Natural killer cell (primary cell): ENCODE data around the gene SORCS2. TPM values are rescaled to one million over a fixed set of nuclear protein-coding genes. Genes with fewer than 3 reads are reported as not detected.

Experiments
- ATAC-seq, 3 donors: fragments of 150-1000 bp in 2 of 3; fragments of 200-7000 bp in 1 of 3; cut with Tn5 transposase; 1 replicate in 1 of 3; 2 replicates in 2 of 3; pipeline ENCODE4 v1.10.0; 2021; ENCODE audit warnings: mild to moderate bottlenecking in 2 of 3, moderate library complexity in 2 of 3
- DNase-seq, 2 donors: peaks; one replicate each; pipeline versions ENCODE4 v3.0.0 to v3.0.0-alpha.2; 2013 to 2021; ENCODE audit warnings: mixed read lengths in 1 of 2
- H3K27ac ChIP-seq: one replicate; pipeline ENCODE4 v1.5.1; 2013; ENCODE audit warnings: mild to moderate bottlenecking, low read length
- H3K27me3 ChIP-seq: one replicate; pipeline ENCODE4 v1.6.1; 2013; ENCODE audit warnings: low read length; ENCODE audit not compliant: control insufficient read depth, insufficient read depth
- H3K36me3 ChIP-seq: one replicate; pipeline ENCODE4 v1.6.1; 2013; ENCODE audit warnings: low read length; ENCODE audit not compliant: control insufficient read depth, insufficient read depth
- H3K4me1 ChIP-seq: one replicate; pipeline ENCODE4 v1.6.1; 2013; ENCODE audit warnings: low read length; ENCODE audit not compliant: control insufficient read depth, insufficient read depth
- H3K4me3 ChIP-seq: one replicate; pipeline ENCODE4 v1.5.1; 2013; ENCODE audit warnings: low read length
- H3K9me3 ChIP-seq: one replicate; pipeline ENCODE4 v1.6.1; 2013; ENCODE audit warnings: low read length; ENCODE audit not compliant: control insufficient read depth, insufficient read depth
- H3K27ac Mint-ChIP-seq, 2 donors: one replicate each; pipeline ENCODE4 v1.8.0; 2022; ENCODE audit warnings: mild to moderate bottlenecking in 2 of 2, mixed read lengths in 2 of 2, moderate library complexity in 1 of 2
- H3K27me3 Mint-ChIP-seq, 2 donors: one replicate each; pipeline ENCODE4 v1.8.0; 2022; ENCODE audit warnings: low read depth in 2 of 2, mixed read lengths in 2 of 2
- H3K36me3 Mint-ChIP-seq: one replicate; pipeline ENCODE4 v1.8.0; 2022; ENCODE audit warnings: mixed read lengths
- H3K4me1 Mint-ChIP-seq, 2 donors: one replicate each; pipeline ENCODE4 v1.8.0; 2022; ENCODE audit warnings: mixed read lengths in 2 of 2
- H3K4me3 Mint-ChIP-seq: one replicate; pipeline ENCODE4 v1.8.0; 2022; ENCODE audit warnings: mild to moderate bottlenecking, moderate library complexity, mixed read lengths
- H3K9me3 Mint-ChIP-seq, 2 donors: one replicate each; pipeline ENCODE4 v1.8.0; 2022; ENCODE audit warnings: mixed read lengths in 2 of 2
- WGBS: methylation state at CpG from one replicate; pipeline ENCODE4 v1.1.7; 2013; ENCODE audit warnings: missing lambda C conversion rate; ENCODE audit not compliant: insufficient coverage; 5-methylcytosine and 5-hydroxymethylcytosine counted together
- intact Hi-C: fragments of 100-400 bp; cut with micrococcal nuclease; formaldehyde crosslinking; loops from one replicate; pipeline ENCODE4 v1.14.2; 2022
- total RNA-seq, 4 donors: library from RNA; stranded (reverse); fragments of 120-200 nt in 1 of 4; gene quantifications; one replicate each; pipeline versions ENCODE4 v1.2.3 to v1.2.4, GENCODE V29; 2013 to 2022
- TF ChIP-seq, protein P1 (sequence below): fragments of 200-600 bp; IDR thresholded peaks from one replicate; pipeline ENCODE4 v1.8.0; 2022; ENCODE audit warnings: antibody characterized with exemption

Gene SORCS2
- total RNA-seq, 3 donors from 2014 or later (not counting 1 experiment from before 2014, with no cell fraction given): 1.2 to 2.5 (median 1.4) TPM

DNA sequence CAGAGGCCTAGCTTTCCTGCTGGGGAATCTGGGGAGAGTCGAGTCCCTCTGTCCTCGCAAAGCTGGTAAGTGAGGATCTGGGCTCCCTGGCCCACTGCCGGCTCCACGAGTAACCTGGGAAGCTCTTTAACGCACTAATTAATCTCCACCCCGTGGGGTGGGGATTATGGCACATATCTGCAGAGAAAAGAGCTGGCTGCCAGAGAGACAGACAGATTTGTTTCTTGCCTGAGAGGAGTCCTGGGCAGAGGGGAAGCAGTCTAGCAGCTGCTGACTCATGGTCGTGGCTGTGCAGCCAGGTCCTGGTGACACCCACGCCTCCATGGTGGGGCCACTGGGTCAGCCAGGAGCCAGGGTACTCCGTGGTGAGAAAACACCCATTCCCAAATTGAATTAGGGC lies 14.0 kb downstream of the SORCS2 start:
- ATAC-seq (no peak), DNase-seq (no peak)
- no peaks in the 10 kb centered on the region for H3K36me3 Mint-ChIP-seq
- peaks cover 6 to 24% of the 10 kb centered on the region in 2 donors for H3K27me3 Mint-ChIP-seq
- H3K4me1 Mint-ChIP-seq: no peaks in the 10 kb centered on the region
- intact Hi-C loops: no loop called here
- H3K4me1 ChIP-seq: no peaks in the 10 kb centered on the region
- WGBS: 36% methylated on average over 9 of the region's 9 CpGs
- H3K9me3 ChIP-seq: no peaks in the 10 kb centered on the region
- no peak overlapping the region for H3K27ac ChIP-seq
- H3K27me3 ChIP-seq: no peaks in the 10 kb centered on the region
- no peak overlapping the region for H3K27ac Mint-ChIP-seq
- no peaks in the 10 kb centered on the region for H3K36me3 ChIP-seq
- H3K4me3 ChIP-seq: no peak overlapping the region
- TF ChIP-seq, protein P1, sequence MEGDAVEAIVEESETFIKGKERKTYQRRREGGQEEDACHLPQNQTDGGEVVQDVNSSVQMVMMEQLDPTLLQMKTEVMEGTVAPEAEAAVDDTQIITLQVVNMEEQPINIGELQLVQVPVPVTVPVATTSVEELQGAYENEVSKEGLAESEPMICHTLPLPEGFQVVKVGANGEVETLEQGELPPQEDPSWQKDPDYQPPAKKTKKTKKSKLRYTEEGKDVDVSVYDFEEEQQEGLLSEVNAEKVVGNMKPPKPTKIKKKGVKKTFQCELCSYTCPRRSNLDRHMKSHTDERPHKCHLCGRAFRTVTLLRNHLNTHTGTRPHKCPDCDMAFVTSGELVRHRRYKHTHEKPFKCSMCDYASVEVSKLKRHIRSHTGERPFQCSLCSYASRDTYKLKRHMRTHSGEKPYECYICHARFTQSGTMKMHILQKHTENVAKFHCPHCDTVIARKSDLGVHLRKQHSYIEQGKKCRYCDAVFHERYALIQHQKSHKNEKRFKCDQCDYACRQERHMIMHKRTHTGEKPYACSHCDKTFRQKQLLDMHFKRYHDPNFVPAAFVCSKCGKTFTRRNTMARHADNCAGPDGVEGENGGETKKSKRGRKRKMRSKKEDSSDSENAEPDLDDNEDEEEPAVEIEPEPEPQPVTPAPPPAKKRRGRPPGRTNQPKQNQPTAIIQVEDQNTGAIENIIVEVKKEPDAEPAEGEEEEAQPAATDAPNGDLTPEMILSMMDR: no peak
- no peak overlapping the region for H3K4me3 Mint-ChIP-seq
- H3K9me3 Mint-ChIP-seq: no peaks in the 10 kb centered on the region

DNA sequence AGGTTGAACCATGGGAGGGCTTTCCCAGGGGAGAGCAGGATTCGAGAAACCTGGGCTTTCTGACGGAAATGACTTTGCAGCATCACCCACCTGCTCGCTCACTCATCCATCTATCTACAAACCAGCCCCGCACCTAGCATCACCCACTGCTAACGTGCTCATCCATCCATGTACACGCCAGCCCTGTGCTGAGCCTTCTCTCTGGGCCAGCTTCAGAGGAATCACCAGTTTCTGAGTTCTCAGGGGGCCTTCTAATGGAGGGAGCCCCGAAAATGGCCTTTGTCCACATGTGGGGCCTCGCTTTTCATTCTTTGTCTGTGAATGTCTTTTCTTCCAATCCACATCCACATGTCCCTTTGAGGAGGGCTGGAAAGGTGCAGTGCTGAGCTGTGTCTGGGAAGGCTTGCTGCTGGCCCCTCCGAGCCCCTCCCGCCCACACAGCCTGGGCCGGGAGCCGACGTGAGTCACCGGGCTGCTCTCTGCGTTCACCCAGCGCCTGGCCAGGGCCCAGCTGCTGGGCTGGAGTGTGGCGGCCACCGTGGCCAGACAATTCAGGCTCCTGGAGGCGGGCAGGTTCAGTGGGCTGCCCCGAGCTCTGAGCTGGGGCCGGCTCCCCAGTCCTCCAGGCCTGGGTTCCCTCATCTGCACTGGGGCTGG lies 14.7 kb downstream of the SORCS2 start:
- no peak for ATAC-seq

DNA sequence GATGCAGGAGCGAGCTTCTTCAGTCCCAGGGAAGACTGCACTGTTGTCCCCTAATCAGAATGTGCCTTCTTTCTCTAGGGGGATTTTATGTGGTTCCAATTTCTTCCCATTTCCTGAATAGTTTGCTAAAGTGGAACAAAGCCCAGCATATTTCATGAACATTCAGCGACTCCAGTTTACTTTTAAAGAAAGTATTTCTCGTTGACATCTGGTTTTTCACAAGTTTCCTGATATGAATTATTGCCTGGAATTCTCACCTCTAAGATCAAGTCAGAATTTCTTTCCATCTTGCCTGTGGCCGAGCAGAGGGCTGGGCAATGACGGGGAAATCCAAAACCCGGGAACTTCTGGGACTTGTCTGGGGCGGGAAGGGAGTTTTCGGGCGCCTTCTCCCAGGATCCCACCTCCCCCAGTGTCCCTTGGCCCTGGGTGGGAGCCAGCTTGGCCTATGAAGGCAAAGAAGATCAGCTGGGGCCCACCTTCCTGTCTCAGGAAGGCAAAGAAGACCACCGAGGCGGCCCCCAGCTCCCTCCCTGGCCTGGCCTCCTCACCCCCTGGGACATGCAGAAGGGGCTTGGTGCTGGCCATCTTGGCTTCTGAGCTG lies 15.4 kb downstream of the SORCS2 start:
- H3K4me3 Mint-ChIP-seq: no peak overlapping the region
- no peak for ATAC-seq
- no peak overlapping the region for H3K27ac ChIP-seq
- H3K27me3 Mint-ChIP-seq: peaks cover 3 to 11% of the 10 kb centered on the region in 2 donors
- H3K27ac Mint-ChIP-seq: no peak overlapping the region
- no peaks in the 10 kb centered on the region for H3K36me3 Mint-ChIP-seq
- TF ChIP-seq, protein P1: no peak
- no peaks in the 10 kb centered on the region for H3K27me3 ChIP-seq
- DNase-seq: no peak
- intact Hi-C loops: no loop called here
- no peaks in the 10 kb centered on the region for H3K36me3 ChIP-seq
- H3K4me3 ChIP-seq: no peak overlapping the region
- no peaks in the 10 kb centered on the region for H3K4me1 ChIP-seq
- no peaks in the 10 kb centered on the region for H3K9me3 ChIP-seq
- H3K9me3 Mint-ChIP-seq: no peaks in the 10 kb centered on the region
- H3K4me1 Mint-ChIP-seq: no peaks in the 10 kb centered on the region
- 81% methylated on average over 11 of the region's 11 CpGs for WGBS

More for the DNA sequence above, 14.7 kb downstream of the SORCS2 start:
- Histone ChIP-seq H3K4me1 (no peaks in the 10 kb centered on the region), H3K36me3 (no peaks in the 10 kb centered on the region), H3K4me3 (no peak overlapping the region), H3K9me3 (no peaks in the 10 kb centered on the region), H3K27ac (no peak overlapping the region), H3K27me3 (no peaks in the 10 kb centered on the region)
- H3K9me3 Mint-ChIP-seq: no peaks in the 10 kb centered on the region
- H3K27ac Mint-ChIP-seq: no peak overlapping the region
- H3K27me3 Mint-ChIP-seq: peaks cover 6 to 17% of the 10 kb centered on the region in 2 donors
- H3K4me3 Mint-ChIP-seq: no peak overlapping the region
- no peak for DNase-seq
- H3K4me1 Mint-ChIP-seq: no peaks in the 10 kb centered on the region
- no peaks in the 10 kb centered on the region for H3K36me3 Mint-ChIP-seq
- TF ChIP-seq, protein P1: no peak
- intact Hi-C loops: no loop called here
- 64% methylated on average over 19 of the region's 21 CpGs for WGBS
